Esophagus squamous epithelium (tissue), 4 donors: ENCODE data around the gene CAMTA1.

Experiments
- CTCF ChIP-seq, 6 experiments: fragments of 450-650 bp in 4 of 6; fragments of 200-600 bp in 2 of 6; sonication (generic) in 2 of 6; IDR thresholded peaks; one replicate each; pipeline ENCODE4 v1.5.1; 2016 to 2019; ENCODE audit warnings: antibody characterized with exemption in 6 of 6, mild to moderate bottlenecking in 4 of 6, moderate library complexity in 4 of 6
- POLR2A ChIP-seq, 4 donors: fragments of 450-650 bp; IDR thresholded peaks; one replicate each; pipeline ENCODE4 v1.6.1; 2017; ENCODE audit warnings: antibody characterized with exemption in 4 of 4, mild to moderate bottlenecking in 4 of 4, moderate library complexity in 3 of 4

DNA sequence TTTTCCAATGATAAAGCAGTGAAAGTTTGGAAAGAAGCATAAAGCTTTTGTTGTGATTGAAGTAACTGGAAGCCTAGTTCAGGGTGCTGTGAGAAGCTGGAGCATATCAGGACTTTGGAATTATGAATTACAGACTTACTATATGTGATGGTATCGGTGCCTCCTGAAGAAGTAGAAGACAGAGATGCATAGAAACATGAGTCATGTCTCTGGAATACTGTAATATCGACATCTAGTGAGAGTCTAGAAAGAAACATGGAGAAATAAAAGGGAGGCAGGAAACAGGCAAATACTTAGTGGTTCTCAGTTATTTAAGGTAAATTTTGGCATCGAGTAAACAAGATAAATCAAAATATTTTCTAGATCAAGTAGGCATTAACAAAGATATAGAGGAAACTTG, 103.0 kb downstream of the CAMTA1 start:
- TF ChIP-seq POLR2A (IDR thresholded peaks at IDR 0.05) (no peak), CTCF (IDR thresholded peaks at IDR 0.05) (no peak)
